Aorta (tissue), 5 donors: ENCODE data around the gene HOXD10. TPM values are rescaled to one million over a fixed set of nuclear protein-coding genes. Genes with fewer than 3 reads are reported as not detected.

Experiments used
- ATAC-seq: fragments of 200-7000 bp; cut with Tn5 transposase; one replicate; pipeline ENCODE4 v1.9.1; 2022; ENCODE audit warnings: moderate library complexity; ENCODE audit not compliant: low FRiP score
- DNase-seq, 2 donors: peaks; one replicate each; pipeline ENCODE4 v3.0.0-alpha.2; 2020
- H3K27ac ChIP-seq, 2 donors: one replicate each; pipeline ENCODE4 v1.5.1; 2013; ENCODE audit warnings: low read length in 2 of 2, mild to moderate bottlenecking in 2 of 2, moderate library complexity in 2 of 2, control low read depth in 1 of 2, inconsistent platforms in 1 of 2, low read depth in 1 of 2
- H3K27me3 ChIP-seq, 2 donors: one replicate each; pipeline ENCODE4 v1.6.1; 2013; ENCODE audit warnings: control low read depth in 1 of 2, low read length in 1 of 2, mild to moderate bottlenecking in 1 of 2, moderate library complexity in 1 of 2; ENCODE audit not compliant: insufficient read depth in 2 of 2, control insufficient read depth in 1 of 2
- H3K36me3 ChIP-seq, 2 donors: one replicate each; pipeline ENCODE4 v1.6.1; 2013; ENCODE audit warnings: control low read depth in 1 of 2, low read length in 1 of 2, mild to moderate bottlenecking in 1 of 2; ENCODE audit not compliant: insufficient read depth in 2 of 2, control insufficient read depth in 1 of 2
- H3K4me1 ChIP-seq, 2 donors: one replicate each; pipeline ENCODE4 v1.6.1; 2013; ENCODE audit warnings: low read length in 2 of 2, control low read depth in 1 of 2, mild to moderate bottlenecking in 1 of 2, moderate library complexity in 1 of 2; ENCODE audit not compliant: insufficient read depth in 2 of 2, control insufficient read depth in 1 of 2
- H3K4me3 ChIP-seq, 2 donors: one replicate each; pipeline ENCODE4 v1.5.1; 2013; ENCODE audit warnings: low read length in 2 of 2, control low read depth in 1 of 2, mild to moderate bottlenecking in 1 of 2
- H3K9me3 ChIP-seq: one replicate; pipeline ENCODE4 v1.6.1; 2013; ENCODE audit warnings: mild to moderate bottlenecking, low read length; ENCODE audit not compliant: control insufficient read depth
- WGBS, 2 donors: extraction: QIAGEN DNeasy Blood & Tissue Kit; methylation state at CpG; one replicate each; pipeline ENCODE4 v1.1.7; 2013; 5-methylcytosine and 5-hydroxymethylcytosine counted together
- intact Hi-C, 2 donors: fragments of 100-400 bp; cut with DNase I; formaldehyde crosslinking; loops; one replicate each; pipeline versions ENCODE4 v1.14.2 to v1.15.0; 2022
- polyA plus RNA-seq, 2 donors: library from polyadenylated mRNA; stranded (reverse); fragments of 200-250 nt; gene quantifications; one replicate each; pipeline ENCODE4 v1.2.3, GENCODE V29; 2013
- total RNA-seq, 2 donors: library from RNA; stranded (reverse); fragmentation: NEBNext Ultra II Directional; extraction: Animal tissue kit (Norgen Biotek cat#: 25700); gene quantifications; one replicate each; pipeline ENCODE4 v1.2.1, GENCODE V29; 2021
- donor health status: healthy with polysubstance abuse.
- donor health status: Bipolar disorder and iron deficiency.
- donor health status: DM: no; HTN: no; CAD: no.
- donor health status: DM: no; HTN: no; CAD: no.
- donor health status: DM: yes; HTN: yes; CAD: no.

The HOXD10 gene
- total and polyA plus RNA-seq, 4 donors = 1.4 TPM; not detected in 3

- Histone ChIP-seq H3K36me3 (no peaks in the 10 kb centered on the region), H3K27ac (no peak overlapping the region), H3K4me3 (no peak overlapping the region), H3K27me3 (no peaks in the 10 kb centered on the region), H3K9me3 (no peaks in the 10 kb centered on the region), H3K4me1 (no peaks in the 10 kb centered on the region)
- intact Hi-C loops = loop anchor here (5.0 to 10.0 kb wide), 3 partner anchors 731 to 913 kb away; partner anchors contain the start of gene ATP5MC3 (in 1 of the 2)
- 5 to 7% methylated on average over 18 of the region's 18 CpGs for WGBS, 2 donors
- ATAC-seq (no peak), DNase-seq (no peak)
Observed at GRCh38 chr2:176097820-176098365, 18.7 kb upstream of the HOXD10 start.

DNA sequence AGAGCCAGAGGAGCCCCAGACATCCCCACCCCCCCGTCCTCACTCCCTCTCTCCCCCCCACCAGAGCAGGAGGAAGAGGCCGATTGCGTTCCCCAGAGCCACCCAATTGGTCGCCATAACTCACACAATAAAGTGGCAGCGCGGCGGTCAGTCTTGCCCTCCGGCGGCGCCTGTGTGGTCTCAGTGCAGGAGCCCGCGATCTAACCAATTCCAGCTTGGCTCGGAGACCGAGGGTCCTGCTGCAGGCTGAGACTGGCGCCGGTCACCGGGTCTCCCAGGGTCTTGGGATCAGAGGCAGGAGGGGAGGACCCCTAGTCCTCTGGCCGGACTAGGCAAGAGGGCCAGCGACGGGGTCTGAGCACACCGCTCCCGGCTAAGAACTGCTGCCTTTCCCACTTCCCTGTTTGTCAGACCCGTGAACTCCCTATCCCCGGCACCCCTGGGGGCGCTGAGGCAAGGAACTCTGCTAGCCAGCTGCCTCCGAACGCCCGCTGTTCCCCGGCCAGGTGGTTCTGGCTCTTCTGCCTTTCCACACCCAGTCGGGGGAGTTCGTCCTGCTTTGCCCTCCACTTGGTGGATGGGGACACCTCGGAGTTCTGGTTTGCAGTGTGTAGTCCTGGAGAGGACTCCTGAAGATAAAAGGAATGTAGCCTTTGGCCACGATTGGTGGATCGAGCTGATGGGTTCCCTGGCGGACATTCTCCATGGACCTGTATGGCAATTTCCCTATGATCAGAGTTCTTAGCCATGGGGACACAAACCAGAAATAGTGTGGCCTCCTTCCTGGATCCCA is 18.0 kb upstream of the HOXD10 start:
- intact Hi-C loops = loop anchor here (5.0 to 10.0 kb wide), 3 partner anchors 731 to 914 kb away; partner anchors contain the start of gene ATP5MC3 (in 1 of the 2)
- H3K36me3 ChIP-seq = no peaks in the 10 kb centered on the region
- no peak overlapping the region for H3K4me3 ChIP-seq
- 5 to 7% methylated on average over 28 to 35 of the region's 35 CpGs for WGBS, 2 donors
- H3K4me1 ChIP-seq = no peaks in the 10 kb centered on the region
- peak in 1 of 2 donors; percentile 32 for DNase-seq
- H3K27me3 ChIP-seq = no peaks in the 10 kb centered on the region
- no peak for ATAC-seq
- no peak overlapping the region for H3K27ac ChIP-seq
- H3K9me3 ChIP-seq = no peaks in the 10 kb centered on the region

GRCh38 chr2:176099159-176099727 is 17.3 kb upstream of the HOXD10 start:
- WGBS, 2 donors = 10 to 13% methylated on average over 30 of the region's 30 CpGs
- Histone ChIP-seq H3K9me3 (no peaks in the 10 kb centered on the region), H3K4me1 (no peaks in the 10 kb centered on the region), H3K36me3 (no peaks in the 10 kb centered on the region), H3K27me3 (no peaks in the 10 kb centered on the region), H3K27ac (no peak overlapping the region), H3K4me3 (no peak overlapping the region)
- DNase-seq (peak in 1 of 2 donors; percentile 24), ATAC-seq (no peak)
- intact Hi-C loops = loop anchor here (5.0 to 10.0 kb wide), 3 partner anchors 732 to 914 kb away; partner anchors contain the start of gene ATP5MC3 (in 1 of the 2)

- peaks cover 0 to 5% of the 10 kb centered on the region in 2 donors for H3K27me3 ChIP-seq
- no peaks in the 10 kb centered on the region for H3K4me1 ChIP-seq
- no peaks in the 10 kb centered on the region for H3K36me3 ChIP-seq
- intact Hi-C loops = loop anchor here (5.0 to 10.0 kb wide), 3 partner anchors 733 to 915 kb away; partner anchors contain the start of gene ATP5MC3 (in 1 of the 2)
- no peaks in the 10 kb centered on the region for H3K9me3 ChIP-seq
- WGBS, 2 donors = 4 to 7% methylated on average over 68 to 70 of the region's 70 CpGs
- H3K4me3 ChIP-seq = no peak within 1 kb of the TSS
- no peak within 1 kb of the TSS for H3K27ac ChIP-seq
- ATAC-seq (no peak), DNase-seq (peak in 1 of 2 donors; percentile 33)
Observed at GRCh38 chr2:176099728-176100546, 16.6 kb upstream of the HOXD10 start, which contains the start of gene HOXD12. TSS of gene HOXD12 (plus strand) at chr2:176099795. CDS start at chr2:176099802, 7 bp downstream.

GRCh38 chr2:176100547-176101140 is 15.9 kb upstream of the HOXD10 start:
- peak in 1 of 2 donors; percentile 15 for DNase-seq
- ATAC-seq = no peak
- H3K9me3 ChIP-seq = no peaks in the 10 kb centered on the region
- no peaks in the 10 kb centered on the region for H3K36me3 ChIP-seq
- 30 to 31% methylated on average over 28 of the region's 28 CpGs for WGBS, 2 donors
- no peak overlapping the region for H3K27ac ChIP-seq
- H3K4me1 ChIP-seq = no peaks in the 10 kb centered on the region
- intact Hi-C loops = no loop called here
- no peak overlapping the region for H3K4me3 ChIP-seq
- H3K27me3 ChIP-seq = peaks cover 0 to 5% of the 10 kb centered on the region in 2 donors

- peaks cover 0 to 5% of the 10 kb centered on the region in 2 donors for H3K27me3 ChIP-seq
- intact Hi-C loops = no loop called here
Observed at GRCh38 chr2:176101216-176101830, 15.3 kb upstream of the HOXD10 start.

GRCh38 chr2:176101842-176102241 is 14.7 kb upstream of the HOXD10 start:
- Histone ChIP-seq H3K27ac (no peak overlapping the region), H3K36me3 (no peaks in the 10 kb centered on the region), H3K4me1 (no peaks in the 10 kb centered on the region), H3K4me3 (no peak overlapping the region), H3K27me3 (peaks cover 0 to 5% of the 10 kb centered on the region in 2 donors), H3K9me3 (no peaks in the 10 kb centered on the region)
- 83% methylated on average over 5 of the region's 5 CpGs for WGBS, 2 donors
- ATAC-seq = no peak
- DNase-seq = peak in 1 of 2 donors; percentile 8
- intact Hi-C loops = no loop called here

More at GRCh38 chr2:176101216-176101830, 15.3 kb upstream of the HOXD10 start:
- Histone ChIP-seq H3K9me3 (no peaks in the 10 kb centered on the region), H3K4me3 (no peak overlapping the region), H3K4me1 (no peaks in the 10 kb centered on the region), H3K27ac (no peak overlapping the region), H3K36me3 (no peaks in the 10 kb centered on the region)
- ATAC-seq = no peak
- DNase-seq = no peak
- WGBS, 2 donors = 61 to 77% methylated on average over 2 of the region's 2 CpGs
